ENCODE data around the gene KRT76.

Gene KRT76

DNA sequence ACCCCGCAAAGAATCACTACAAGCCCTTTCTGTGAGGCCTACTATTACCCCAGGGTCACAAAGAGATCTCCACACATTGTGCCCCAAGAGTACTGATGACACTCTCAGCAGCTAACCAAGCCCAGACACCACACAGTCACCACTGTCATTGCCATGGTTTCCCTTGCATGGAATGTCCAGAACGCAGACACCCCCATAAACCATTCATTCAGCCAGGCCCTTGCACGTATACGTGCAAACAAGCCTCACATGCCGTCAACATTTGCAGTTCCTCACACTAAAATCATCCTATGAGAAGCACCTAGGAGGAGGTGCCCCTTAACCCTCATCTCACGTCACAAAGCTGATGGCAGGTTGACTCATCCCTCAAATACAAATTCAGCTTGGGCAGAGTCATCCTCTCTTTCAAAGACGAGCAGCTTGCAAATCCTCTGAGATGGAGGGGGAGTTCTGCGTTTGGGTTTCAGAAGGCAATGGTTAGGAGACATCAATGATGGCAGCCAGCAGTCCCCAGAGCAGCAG is 56.7 kb downstream of the KRT76 start:
- ATAC-seq (ENCODE audit: low read depth): no peak
- no peak overlapping the region for H3K27ac Mint-ChIP-seq

More for the DNA sequence above, 56.7 kb downstream of the KRT76 start:
- H3K36me3 Mint-ChIP-seq: no peaks in the 10 kb centered on the region
- H3K27me3 Mint-ChIP-seq: peaks cover 20% of the 10 kb centered on the region
- DNase-seq (ENCODE audit: low spot score in 2 of 2): no peak
- H3K4me1 Mint-ChIP-seq: no peaks in the 10 kb centered on the region
- no peak overlapping the region for H3K4me3 Mint-ChIP-seq
- no peaks in the 10 kb centered on the region for H3K9me3 Mint-ChIP-seq

All from memory B cell (primary cell).